Ovary (tissue), 10 donors: ENCODE data around the gene DIAPH1. TPM values are rescaled to one million over a fixed set of nuclear protein-coding genes. Genes with fewer than 3 reads are reported as not detected.

ENCODE experiments used
- DNase-seq, 5 donors: peaks; one replicate each; pipeline ENCODE4 v3.0.0-alpha.2; 2019 to 2020
- H3K27ac ChIP-seq, 2 donors: fragments of 200-600 bp; one replicate each; pipeline versions ENCODE4 v1.5.1 to v1.8.0; 2019 to 2022
- H3K27me3 ChIP-seq: fragments of 200-600 bp; one replicate; pipeline ENCODE4 v1.8.0; 2022
- H3K36me3 ChIP-seq: fragments of 200-600 bp; sonication (generic); one replicate; pipeline ENCODE4 v1.5.1; 2019
- H3K4me1 ChIP-seq: one replicate; pipeline ENCODE4 v1.8.1; 2013; ENCODE audit warnings: mild to moderate bottlenecking, moderate library complexity; ENCODE audit not compliant: insufficient read depth
- H3K4me3 ChIP-seq: fragments of 200-600 bp; sonication (generic); one replicate; pipeline ENCODE4 v1.5.1; 2017
- H3K9me3 ChIP-seq, 2 donors: fragments of 200-600 bp in 1 of 2; sonication (generic) in 1 of 2; one replicate each; pipeline versions ENCODE4 v1.5.1 to v1.8.1; 2013 to 2019; ENCODE audit warnings: mild to moderate bottlenecking in 1 of 2, moderate library complexity in 1 of 2
- CTCF ChIP-seq, 3 donors: fragments of 450-650 bp in 2 of 3; fragments of 200-600 bp in 1 of 3; IDR thresholded peaks; one replicate each; pipeline versions ENCODE4 v1.5.1 to v1.8.0; 2016 to 2022; ENCODE audit warnings: antibody characterized with exemption in 3 of 3, mild to moderate bottlenecking in 1 of 3
- EP300 ChIP-seq: sonication (generic); formaldehyde crosslinking; IDR thresholded peaks from one replicate; pipeline ENCODE4 v1.6.1; 2017; ENCODE audit warnings: antibody characterized with exemption
- POLR2A ChIP-seq: fragments of 450-650 bp; IDR thresholded peaks from one replicate; pipeline ENCODE4 v1.6.1; 2017; ENCODE audit warnings: antibody characterized with exemption, mild to moderate bottlenecking, moderate library complexity
- WGBS, 3 donors: extraction: QIAGEN DNeasy Blood & Tissue Kit in 1 of 3; methylation state at CpG; one replicate each; pipeline versions ENCODE4 v1.1.5 to v1.1.7; 2013 to 2017; 5-methylcytosine and 5-hydroxymethylcytosine counted together
- intact Hi-C, 4 donors: fragments of 100-400 bp; cut with DNase I; formaldehyde crosslinking; loops; one replicate each; pipeline versions ENCODE4 v1.11.0 to v1.15.1; 2022 to 2023
- long read RNA-seq, 3 donors: library from polyadenylated mRNA in 2 of 3; unstranded in 2 of 3; transcript quantifications; one replicate each; pipeline ENCODE4 v2.0.0 and lab custom pipeline, GENCODE V29; 2021 to 2026
- polyA plus RNA-seq, 2 donors: library from polyadenylated mRNA; stranded (reverse); fragments of 200-250 nt in 1 of 2; fragments of 350-450 nt in 1 of 2; fragmentation: Illumina TruSeq in 1 of 2; extraction: RNeasy Lipid Tissue Mini Kit (QIAGEN cat#74804) in 1 of 2; gene quantifications; one replicate each; pipeline ENCODE4 v1.2.3, GENCODE V29; 2013 to 2014
- total RNA-seq, 7 donors: library from RNA; depleted of rRNA in 2 of 7; stranded (reverse); fragments of >200 nt in 2 of 7; fragmentation: NEBNext Ultra II Directional in 3 of 7; extraction: Animal tissue kit (Norgen Biotek cat#: 25700) in 3 of 7; gene quantifications; one replicate each; pipeline versions ENCODE4 v1.1.0 to v1.2.4, GENCODE V29; 2016 to 2023
- donor health status: DM: no; HTN: no; CAD: no; lungs with moderate emphysema.
- donor health status: DM: no; HTN: no; CAD: no.
- donor health status: Bipolar disorder and iron deficiency.
- donor health status: DM: yes; HTN: yes; CAD: no.
- donor health status: DM: no; HTN: no; CAD: no.
- donor health status: DM: yes; HTN: yes; CAD: no.

The DIAPH1 gene
- total RNA-seq (10 to 100 TPM; 28.0 to 51.0 (median 44.0) TPM), polyA plus RNA-seq (10 to 100 TPM; 21.2 to 45.6 TPM)
- long read RNA-seq, donor 1, partial matches to known transcripts, result 16 of 40 reads
- long read RNA-seq, donor 1, other reads (novel, unspliced or antisense), result 24 of 40 reads
- long read RNA-seq, donor 2, partial matches to known transcripts, result 5 of 5 reads
- long read RNA-seq, donor 2, other reads (novel, unspliced or antisense), result 0 of 5 reads
- long read RNA-seq, donor 3, partial matches to known transcripts, result 26 of 59 reads
- long read RNA-seq, donor 3, other reads (novel, unspliced or antisense), result 33 of 59 reads

- TF ChIP-seq CTCF (IDR thresholded peaks at IDR 0.05) (peak; percentile 96 to 99 (median 97)), EP300 (no peak), POLR2A (peak; percentile 58)
- H3K27me3 ChIP-seq, result no peaks in the 10 kb centered on the region
- DNase-seq, result peak; percentile 98 to 99 (median 98)
- whole genome bisulfite sequencing, 3 donors, result 1% methylated on average over 53 to 70 of the region's 70 CpGs
- H3K4me1 ChIP-seq, result peaks cover 6% of the 10 kb centered on the region
- no peaks in the 10 kb centered on the region for H3K9me3 ChIP-seq
- no peaks in the 10 kb centered on the region for H3K36me3 ChIP-seq
- peak within 1 kb of the TSS; percentile 91 for H3K4me3 ChIP-seq
- intact Hi-C loops, result no loop called here
- peak within 1 kb of the TSS; percentile 76 to 83 for H3K27ac ChIP-seq
Measured at GRCh38 chr5:141618804-141619554, at the start of gene DIAPH1. TSS of gene DIAPH1 (minus strand) at chr5:141619000. CDS start at chr5:141618914, 86 bp downstream.

GRCh38 chr5:141665995-141666940, 47.5 kb upstream of the DIAPH1 start:
- 86 to 89% (median 88%) methylated on average over 18 of the region's 18 CpGs for WGBS, 3 donors
- H3K4me3 ChIP-seq, result no peak overlapping the region

GRCh38 chr5:141664733-141665461, 46.1 kb upstream of the DIAPH1 start:
- TF ChIP-seq POLR2A (no peak), CTCF (IDR thresholded peaks at IDR 0.05) (peak; percentile 64 to 67 (median 66))
- DNase-seq, result peak; percentile 66 to 87 (median 78)
- Histone ChIP-seq H3K9me3 (no peaks in the 10 kb centered on the region), H3K27me3 (no peaks in the 10 kb centered on the region), H3K4me3 (no peak overlapping the region), H3K27ac (no peak overlapping the region), H3K36me3 (no peaks in the 10 kb centered on the region), H3K4me1 (no peaks in the 10 kb centered on the region)
- intact Hi-C loops, result no loop called here
- 24 to 34% (median 25%) methylated on average over 13 of the region's 13 CpGs for WGBS, 3 donors

More at GRCh38 chr5:141665995-141666940, 47.5 kb upstream of the DIAPH1 start:
- H3K27ac ChIP-seq, result no peak overlapping the region
- no peaks in the 10 kb centered on the region for H3K9me3 ChIP-seq
- TF ChIP-seq CTCF (IDR thresholded peaks at IDR 0.05) (no peak), POLR2A (no peak), EP300 (no peak)
- H3K36me3 ChIP-seq, result no peaks in the 10 kb centered on the region
- no peak for DNase-seq
- intact Hi-C loops, result no loop called here
- no peaks in the 10 kb centered on the region for H3K27me3 ChIP-seq
- no peaks in the 10 kb centered on the region for H3K4me1 ChIP-seq

GRCh38 chr5:141663506-141663905, 44.7 kb upstream of the DIAPH1 start:
- TF ChIP-seq POLR2A (no peak), EP300 (no peak), CTCF (IDR thresholded peaks at IDR 0.05) (no peak)
- H3K27me3 ChIP-seq, result no peaks in the 10 kb centered on the region
- H3K4me3 ChIP-seq, result no peak overlapping the region
- no peaks in the 10 kb centered on the region for H3K36me3 ChIP-seq
- WGBS, 3 donors, result 72 to 81% (median 74%) methylated on average over 8 of the region's 8 CpGs
- no peaks in the 10 kb centered on the region for H3K9me3 ChIP-seq
- no peak overlapping the region for H3K27ac ChIP-seq
- no peak for DNase-seq
- intact Hi-C loops, result no loop called here
- no peaks in the 10 kb centered on the region for H3K4me1 ChIP-seq
